GM18867 (cell line): ENCODE data around the gene GJD4.

Experiments
- ATAC-seq: cut with Tn5 transposase; IDR thresholded peaks from one replicate; pipeline ENCODE4 v1.9.1; 2021; ENCODE audit warnings: mild to moderate bottlenecking, moderate library complexity; ENCODE audit not compliant: unreplicated experiment

Gene GJD4

GRCh38 chr10:35578618-35578956 is 26.6 kb upstream of the GJD4 start:
- ATAC-seq, result no peak

GRCh38 chr10:35579116-35579515 is 26.0 kb upstream of the GJD4 start:
- no peak for ATAC-seq

GRCh38 chr10:35579726-35580422 is 25.3 kb upstream of the GJD4 start:
- ATAC-seq, result no peak

GRCh38 chr10:35580423-35580770 is 24.7 kb upstream of the GJD4 start:
- no peak for ATAC-seq

- ATAC-seq, result no peak
Observed at GRCh38 chr10:35581655-35582054, 23.5 kb upstream of the GJD4 start.

- ATAC-seq, result no peak
Observed at GRCh38 chr10:35584946-35585345, 20.2 kb upstream of the GJD4 start.

- ATAC-seq, result no peak
Observed at GRCh38 chr10:35585356-35585755, 19.8 kb upstream of the GJD4 start.

- ATAC-seq, result no peak
Observed at GRCh38 chr10:35585903-35586535, 19.1 kb upstream of the GJD4 start.

- ATAC-seq, result no peak
Observed at GRCh38 chr10:35588836-35589235, 16.3 kb upstream of the GJD4 start.

GRCh38 chr10:35592441-35592840 is 12.7 kb upstream of the GJD4 start:
- ATAC-seq, result no peak

GRCh38 chr10:35594115-35595079 is 10.7 kb upstream of the GJD4 start:
- ATAC-seq, result no peak

GRCh38 chr10:35595106-35595505 is 10.0 kb upstream of the GJD4 start:
- no peak for ATAC-seq

- no peak for ATAC-seq
Observed at GRCh38 chr10:35598379-35598778, 6.8 kb upstream of the GJD4 start.

- no peak for ATAC-seq
Observed at GRCh38 chr10:35600193-35600592, 4.9 kb upstream of the GJD4 start.

GRCh38 chr10:35606430-35606829 is 1.3 kb downstream of the GJD4 start:
- ATAC-seq, result no peak

- no peak for ATAC-seq
Observed at GRCh38 chr10:35607475-35608327, 2.6 kb downstream of the GJD4 start.

GRCh38 chr10:35608328-35608672 is 3.2 kb downstream of the GJD4 start:
- no peak for ATAC-seq

GRCh38 chr10:35611750-35612149 is 6.6 kb downstream of the GJD4 start:
- no peak for ATAC-seq

GRCh38 chr10:35612385-35613106 is 7.4 kb downstream of the GJD4 start:
- no peak for ATAC-seq

GRCh38 chr10:35613107-35613440 is 7.9 kb downstream of the GJD4 start:
- no peak for ATAC-seq
